ENCODE measurements around the gene COBLL1.

COBLL1 gene

GRCh38 chr2:164667566-164667965 is 174.1 kb downstream of the COBLL1 start:
- DNase-seq, result no peak

- no peak for DNase-seq
Observed at GRCh38 chr2:164664070-164664469, 177.6 kb downstream of the COBLL1 start.

GRCh38 chr2:164662868-164663631 is 178.6 kb downstream of the COBLL1 start:
- no peak for DNase-seq

- no peak for DNase-seq
Observed at GRCh38 chr2:164662066-164662465, 179.6 kb downstream of the COBLL1 start.

GRCh38 chr2:164661349-164661748 is 180.3 kb downstream of the COBLL1 start:
- no peak for DNase-seq

GRCh38 chr2:164657129-164657528 is 184.5 kb downstream of the COBLL1 start:
- DNase-seq, result no peak

- DNase-seq, result no peak
Observed at GRCh38 chr2:164655750-164656149, 185.9 kb downstream of the COBLL1 start.

- DNase-seq, result no peak
Observed at GRCh38 chr2:164655336-164655735, 186.3 kb downstream of the COBLL1 start.

- no peak for DNase-seq
Observed at GRCh38 chr2:164651361-164651760, 190.3 kb downstream of the COBLL1 start.

GRCh38 chr2:164644036-164644700 is 197.5 kb downstream of the COBLL1 start:
- no peak for DNase-seq

- DNase-seq, result no peak
Observed at GRCh38 chr2:164642946-164643555, 198.6 kb downstream of the COBLL1 start.

- no peak for DNase-seq
Observed at GRCh38 chr2:164642268-164642667, 199.4 kb downstream of the COBLL1 start.

Measured in activated T-cell treated with anti-CD3 and anti-CD28 coated beads for 4 hours (primary cell).